GM23338 (cell line): ENCODE results near the gene SLC19A1. TPM values are rescaled to one million over a fixed set of nuclear protein-coding genes. Genes with fewer than 3 reads are reported as not detected.

Experiments used
- ATAC-seq: fragments of 200-7000 bp; cut with Tn5 transposase; 3 replicates; pipeline ENCODE4 v1.9.1; 2020
- DNase-seq: peaks from one replicate; pipeline ENCODE4 v3.0.0-alpha.2; 2015; ENCODE audit warnings: low spot score
- H2AFZ ChIP-seq: fragments of 200-600 bp; sonication (generic); 2 replicates; pipeline ENCODE4 v1.8.0; 2016; ENCODE audit warnings: antibody characterized with exemption, mild to moderate bottlenecking, moderate library complexity
- H3F3A ChIP-seq: fragments of 200-600 bp; sonication (generic); replicated peaks from 2 replicates; pipeline ENCODE4 v1.8.0; 2017; ENCODE audit warnings: antibody characterized with exemption, mixed run types, low read depth
- H3K27ac ChIP-seq: fragments of 200-600 bp; sonication (generic); 2 replicates; pipeline ENCODE4 v1.6.1; 2016; ENCODE audit warnings: low read depth
- H3K27me3 ChIP-seq: fragments of 200-600 bp; sonication (generic); 2 replicates; pipeline ENCODE4 v1.8.0; 2016; ENCODE audit warnings: mild to moderate bottlenecking, mixed run types, moderate library complexity; ENCODE audit not compliant: insufficient read depth
- H3K36me3 ChIP-seq: fragments of 200-600 bp; sonication (generic); 2 replicates; pipeline ENCODE4 v1.8.0; 2016; ENCODE audit warnings: mild to moderate bottlenecking; ENCODE audit not compliant: insufficient read depth
- H3K4me1 ChIP-seq: fragments of 200-600 bp; sonication (generic); 2 replicates; pipeline ENCODE4 v1.8.0; 2016; ENCODE audit warnings: mild to moderate bottlenecking, moderate library complexity; ENCODE audit not compliant: insufficient read depth
- H3K4me2 ChIP-seq: fragments of 200-600 bp; sonication (generic); 2 replicates; pipeline ENCODE4 v1.7.1; 2017; ENCODE audit warnings: mixed run types
- H3K4me3 ChIP-seq: fragments of 200-600 bp; sonication (generic); 2 replicates; pipeline ENCODE4 v1.6.1; 2016; ENCODE audit warnings: mixed run types
- H3K79me2 ChIP-seq: fragments of 200-600 bp; sonication (generic); replicated peaks from 2 replicates; pipeline ENCODE4 v1.8.0; 2017; ENCODE audit warnings: mild to moderate bottlenecking; ENCODE audit not compliant: insufficient read depth
- H3K9me2 ChIP-seq: fragments of 200-600 bp; sonication (generic); 2 replicates; pipeline ENCODE4 v1.8.0; 2017; ENCODE audit not compliant: insufficient read depth
- H4K20me1 ChIP-seq: fragments of 200-600 bp; sonication (generic); replicated peaks from 2 replicates; pipeline ENCODE4 v1.8.0; 2017; ENCODE audit warnings: mild to moderate bottlenecking; ENCODE audit not compliant: insufficient read depth
- H3K27ac Mint-ChIP-seq: 2 replicates; pipeline ENCODE4 v1.8.0; 2020; ENCODE audit warnings: inconsistent platforms, mild to moderate bottlenecking, moderate library complexity, mixed read lengths
- H3K27me3 Mint-ChIP-seq: 3 replicates; pipeline ENCODE4 v1.8.0; 2022; ENCODE audit warnings: low read depth, mild to moderate bottlenecking, moderate library complexity, mixed read lengths, inconsistent platforms; ENCODE audit not compliant: insufficient read depth, poor library complexity
- H3K36me3 Mint-ChIP-seq: 3 replicates; pipeline ENCODE4 v1.8.0; 2021; ENCODE audit warnings: low read depth, mild to moderate bottlenecking, inconsistent platforms, moderate library complexity, mixed read lengths
- H3K4me1 Mint-ChIP-seq: 3 replicates; pipeline ENCODE4 v1.8.0; 2020; ENCODE audit warnings: mild to moderate bottlenecking, inconsistent platforms, mixed read lengths
- H3K4me3 Mint-ChIP-seq: 3 replicates; pipeline ENCODE4 v1.8.0; 2021; ENCODE audit warnings: moderate library complexity, mild to moderate bottlenecking, inconsistent platforms, mixed read lengths
- H3K9me3 Mint-ChIP-seq: 3 replicates; pipeline ENCODE4 v1.8.0; 2020; ENCODE audit warnings: moderate library complexity, mild to moderate bottlenecking, inconsistent platforms, mixed read lengths
- CREB1 ChIP-seq: fragments of 250-450 bp; sonication (Bioruptor Pico); IDR thresholded peaks from 2 replicates; pipeline ENCODE4 v1.5.0; 2020; ENCODE audit warnings: low read depth, mild to moderate bottlenecking, moderate library complexity
- EZH2phosphoT487 ChIP-seq: fragments of 200-600 bp; sonication (generic); IDR thresholded peaks from one replicate; pipeline ENCODE4 v1.8.1; 2018; ENCODE audit warnings: antibody characterized with exemption; ENCODE audit not compliant: unreplicated experiment
- NANOG ChIP-seq: IDR thresholded peaks from 2 replicates; pipeline ENCODE4 v1.6.1; 2016; ENCODE audit warnings: antibody characterized with exemption, borderline replicate concordance
- POLR2AphosphoS5 ChIP-seq: IDR thresholded peaks from 2 replicates; pipeline ENCODE4 v1.6.1; 2016; ENCODE audit warnings: antibody characterized with exemption, low read depth
- STAT1 ChIP-seq: IDR thresholded peaks from one replicate; pipeline ENCODE4 v1.6.1; 2016; ENCODE audit warnings: antibody characterized with exemption; ENCODE audit not compliant: unreplicated experiment
- ZNF114 ChIP-seq: fragments of 250-450 bp; sonication (Bioruptor Pico); IDR thresholded peaks from 2 replicates; pipeline ENCODE4 v1.5.0; 2020; ENCODE audit warnings: mild to moderate bottlenecking, moderate library complexity
- ZNF331 ChIP-seq: fragments of 250-450 bp; sonication (Bioruptor Pico); IDR thresholded peaks from 2 replicates; pipeline ENCODE4 v1.5.0; 2020; ENCODE audit warnings: low read depth, mild to moderate bottlenecking, moderate library complexity
- polyA plus RNA-seq: library from polyadenylated mRNA; unstranded; fragments of >200 nt; fragmentation: Nextera tagmentation; extraction: Ambion mirVana; gene quantifications from 2 replicates; pipeline ENCODE4 v1.2.1, GENCODE V29; 2016
- total RNA-seq: library from RNA; depleted of rRNA; stranded (reverse); fragments of >200 nt; shearing (Covaris generic); gene quantifications from 2 replicates; pipeline ENCODE4 v1.2.3, GENCODE V29; 2014
- TF ChIP-seq, protein P1 (sequence below): IDR thresholded peaks from one replicate; pipeline ENCODE4 v1.6.1; 2018; ENCODE audit warnings: antibody characterized with exemption; ENCODE audit not compliant: unreplicated experiment
- TF ChIP-seq, protein P2 (sequence below): IDR thresholded peaks from 2 replicates; pipeline ENCODE4 v1.6.1; 2016; ENCODE audit warnings: antibody characterized with exemption
- TF ChIP-seq, protein P3 (sequence below), 2 experiments: fragments of 200-600 bp in 1 of 2; sonication (generic) in 1 of 2; conservative IDR thresholded peaks; 2 replicates each; pipeline versions ENCODE4 v1.5.1 to v1.6.1; 2016 to 2017; ENCODE audit warnings: antibody characterized with exemption in 2 of 2, low read depth in 2 of 2, mild to moderate bottlenecking in 2 of 2, moderate library complexity in 1 of 2

Gene SLC19A1
- total and polyA plus RNA-seq, 2 experiments from 2014 or later: 31.2 to 33.0 TPM

DNA sequence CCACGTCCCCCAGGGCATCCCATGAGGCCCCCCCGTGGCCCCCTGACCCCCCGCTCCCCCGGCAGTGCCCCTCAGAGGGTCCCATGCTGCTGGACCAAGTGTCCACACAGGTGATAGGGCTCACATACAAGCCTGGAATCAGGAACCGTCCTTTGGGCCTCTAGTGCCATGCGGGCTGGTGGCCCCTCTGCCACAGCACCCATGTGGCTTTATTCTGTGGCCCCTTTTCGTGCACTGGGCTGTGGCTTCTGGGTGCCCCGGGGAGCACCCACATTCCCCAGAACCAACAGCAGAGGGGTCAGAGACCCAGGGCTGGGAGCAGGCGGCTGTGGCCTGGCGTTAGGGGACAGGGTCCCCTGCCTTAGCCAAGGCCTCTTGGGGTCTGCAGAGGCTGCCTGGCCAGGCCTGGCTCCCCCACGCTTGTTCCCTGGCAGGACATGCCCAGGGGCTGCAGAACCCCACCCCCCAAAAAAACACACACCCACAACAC lies 31.7 kb downstream of the SLC19A1 start:
- Histone ChIP-seq H2AFZ (no peak overlapping the region), H3K79me2 (no peaks in the 10 kb centered on the region), H3K36me3 (no peaks in the 10 kb centered on the region), H3F3A (peaks cover 15% of the 10 kb centered on the region), H3K4me2 (no peak overlapping the region), H3K4me1 (no peaks in the 10 kb centered on the region), H4K20me1 (no peaks in the 10 kb centered on the region; the same call in 1 of the 2 replicates), H3K4me3 (no peak overlapping the region), H3K9me2 (no peaks in the 10 kb centered on the region), H3K27ac (no peak overlapping the region), H3K27me3 (no peaks in the 10 kb centered on the region)
- H3K27me3 Mint-ChIP-seq: peaks cover 22% of the 10 kb centered on the region
- ATAC-seq (no peak), DNase-seq (no peak)
- TF ChIP-seq POLR2AphosphoS5: no peak
- TF ChIP-seq ZNF331 (CRISPR knock-in tag): no peak
- TF ChIP-seq ZNF114 (CRISPR knock-in tag): no peak
- TF ChIP-seq, protein P1, sequence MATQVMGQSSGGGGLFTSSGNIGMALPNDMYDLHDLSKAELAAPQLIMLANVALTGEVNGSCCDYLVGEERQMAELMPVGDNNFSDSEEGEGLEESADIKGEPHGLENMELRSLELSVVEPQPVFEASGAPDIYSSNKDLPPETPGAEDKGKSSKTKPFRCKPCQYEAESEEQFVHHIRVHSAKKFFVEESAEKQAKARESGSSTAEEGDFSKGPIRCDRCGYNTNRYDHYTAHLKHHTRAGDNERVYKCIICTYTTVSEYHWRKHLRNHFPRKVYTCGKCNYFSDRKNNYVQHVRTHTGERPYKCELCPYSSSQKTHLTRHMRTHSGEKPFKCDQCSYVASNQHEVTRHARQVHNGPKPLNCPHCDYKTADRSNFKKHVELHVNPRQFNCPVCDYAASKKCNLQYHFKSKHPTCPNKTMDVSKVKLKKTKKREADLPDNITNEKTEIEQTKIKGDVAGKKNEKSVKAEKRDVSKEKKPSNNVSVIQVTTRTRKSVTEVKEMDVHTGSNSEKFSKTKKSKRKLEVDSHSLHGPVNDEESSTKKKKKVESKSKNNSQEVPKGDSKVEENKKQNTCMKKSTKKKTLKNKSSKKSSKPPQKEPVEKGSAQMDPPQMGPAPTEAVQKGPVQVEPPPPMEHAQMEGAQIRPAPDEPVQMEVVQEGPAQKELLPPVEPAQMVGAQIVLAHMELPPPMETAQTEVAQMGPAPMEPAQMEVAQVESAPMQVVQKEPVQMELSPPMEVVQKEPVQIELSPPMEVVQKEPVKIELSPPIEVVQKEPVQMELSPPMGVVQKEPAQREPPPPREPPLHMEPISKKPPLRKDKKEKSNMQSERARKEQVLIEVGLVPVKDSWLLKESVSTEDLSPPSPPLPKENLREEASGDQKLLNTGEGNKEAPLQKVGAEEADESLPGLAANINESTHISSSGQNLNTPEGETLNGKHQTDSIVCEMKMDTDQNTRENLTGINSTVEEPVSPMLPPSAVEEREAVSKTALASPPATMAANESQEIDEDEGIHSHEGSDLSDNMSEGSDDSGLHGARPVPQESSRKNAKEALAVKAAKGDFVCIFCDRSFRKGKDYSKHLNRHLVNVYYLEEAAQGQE: no peak
- TF ChIP-seq STAT1: no peak
- TF ChIP-seq, protein P2, sequence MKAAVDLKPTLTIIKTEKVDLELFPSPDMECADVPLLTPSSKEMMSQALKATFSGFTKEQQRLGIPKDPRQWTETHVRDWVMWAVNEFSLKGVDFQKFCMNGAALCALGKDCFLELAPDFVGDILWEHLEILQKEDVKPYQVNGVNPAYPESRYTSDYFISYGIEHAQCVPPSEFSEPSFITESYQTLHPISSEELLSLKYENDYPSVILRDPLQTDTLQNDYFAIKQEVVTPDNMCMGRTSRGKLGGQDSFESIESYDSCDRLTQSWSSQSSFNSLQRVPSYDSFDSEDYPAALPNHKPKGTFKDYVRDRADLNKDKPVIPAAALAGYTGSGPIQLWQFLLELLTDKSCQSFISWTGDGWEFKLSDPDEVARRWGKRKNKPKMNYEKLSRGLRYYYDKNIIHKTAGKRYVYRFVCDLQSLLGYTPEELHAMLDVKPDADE: no peak
- TF ChIP-seq NANOG: no peak
- no peak for TF ChIP-seq CREB1 (CRISPR knock-in tag)
- no peak for TF ChIP-seq EZH2phosphoT487
- H3K4me1 Mint-ChIP-seq: peaks cover 4% of the 10 kb centered on the region; the same call in 1 of the 3 replicates
- H3K9me3 Mint-ChIP-seq: no peaks in the 10 kb centered on the region; the same call in 2 of the 3 replicates
- no peak overlapping the region for H3K27ac Mint-ChIP-seq
- H3K4me3 Mint-ChIP-seq: no peak overlapping the region
- peaks cover 19% of the 10 kb centered on the region for H3K36me3 Mint-ChIP-seq

DNA sequence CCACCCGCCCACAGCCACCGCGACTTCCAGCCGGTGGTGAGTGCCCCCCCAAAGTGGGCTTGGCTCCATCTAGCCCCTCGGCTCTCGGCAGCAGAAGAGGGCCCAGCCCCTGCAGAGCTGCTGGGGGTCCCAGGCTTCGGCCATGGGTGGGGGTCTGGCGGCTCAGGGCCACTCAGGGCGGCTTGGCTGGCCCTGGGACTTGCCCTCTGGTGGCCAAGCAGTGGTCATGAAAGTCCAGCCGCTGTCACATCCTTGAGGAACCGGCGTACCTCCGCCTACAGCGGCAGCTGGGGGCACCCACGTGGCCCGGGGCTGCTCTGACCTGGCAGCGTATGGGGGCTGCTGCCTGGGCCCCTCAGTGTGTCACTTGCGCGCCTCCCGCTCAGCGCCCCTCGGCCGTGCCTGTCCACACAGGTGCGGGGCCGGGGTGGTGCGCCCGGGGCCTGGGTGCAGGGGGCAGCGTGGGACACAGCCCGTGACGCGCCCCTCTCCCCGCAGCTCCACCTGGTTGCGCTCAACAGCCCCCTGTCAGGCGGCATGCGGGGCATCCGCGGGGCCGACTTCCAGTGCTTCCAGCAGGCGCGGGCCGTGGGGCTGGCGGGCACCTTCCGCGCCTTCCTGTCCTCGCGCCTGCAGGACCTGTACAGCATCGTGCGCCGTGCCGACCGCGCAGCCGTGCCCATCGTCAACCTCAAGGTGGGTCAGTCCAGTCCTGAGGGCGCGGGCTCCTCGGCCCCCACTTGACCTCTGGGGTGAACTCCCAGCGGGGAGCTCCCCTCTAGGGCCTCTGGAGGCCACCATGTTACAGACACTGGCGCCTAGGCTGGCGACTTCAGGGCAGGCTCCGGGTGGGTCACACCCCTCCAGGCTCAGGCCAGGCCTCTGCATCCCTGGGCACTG lies 32.4 kb downstream of the SLC19A1 start:
- H3K27me3 Mint-ChIP-seq: peaks cover 22% of the 10 kb centered on the region
- no peak overlapping the region for H3K27ac Mint-ChIP-seq
- no peak overlapping the region for H3K4me3 Mint-ChIP-seq
- H3K4me2 ChIP-seq: no peak overlapping the region
- H3K9me2 ChIP-seq: no peaks in the 10 kb centered on the region
- no peaks in the 10 kb centered on the region for H3K4me1 ChIP-seq
- H3K36me3 Mint-ChIP-seq: peaks cover 16% of the 10 kb centered on the region
- H3K4me1 Mint-ChIP-seq: peaks cover 4% of the 10 kb centered on the region; the same call in 1 of the 3 replicates
- peak; percentile 68 for DNase-seq
- no peaks in the 10 kb centered on the region for H3K36me3 ChIP-seq
- H3K79me2 ChIP-seq: no peaks in the 10 kb centered on the region
- no peak overlapping the region for H3K27ac ChIP-seq
- no peaks in the 10 kb centered on the region; the same call in 1 of the 2 replicates for H4K20me1 ChIP-seq
- H3K27me3 ChIP-seq: no peaks in the 10 kb centered on the region
- peaks cover 15% of the 10 kb centered on the region for H3F3A ChIP-seq
- ATAC-seq: peak; percentile 19
- no peak overlapping the region for H2AFZ ChIP-seq
- H3K4me3 ChIP-seq: no peak overlapping the region
- no peaks in the 10 kb centered on the region; the same call in 2 of the 3 replicates for H3K9me3 Mint-ChIP-seq
- TF ChIP-seq ZNF114 (CRISPR knock-in tag) (no peak), NANOG (no peak), ZNF331 (CRISPR knock-in tag) (no peak), CREB1 (CRISPR knock-in tag) (no peak)
- TF ChIP-seq, protein P3, sequence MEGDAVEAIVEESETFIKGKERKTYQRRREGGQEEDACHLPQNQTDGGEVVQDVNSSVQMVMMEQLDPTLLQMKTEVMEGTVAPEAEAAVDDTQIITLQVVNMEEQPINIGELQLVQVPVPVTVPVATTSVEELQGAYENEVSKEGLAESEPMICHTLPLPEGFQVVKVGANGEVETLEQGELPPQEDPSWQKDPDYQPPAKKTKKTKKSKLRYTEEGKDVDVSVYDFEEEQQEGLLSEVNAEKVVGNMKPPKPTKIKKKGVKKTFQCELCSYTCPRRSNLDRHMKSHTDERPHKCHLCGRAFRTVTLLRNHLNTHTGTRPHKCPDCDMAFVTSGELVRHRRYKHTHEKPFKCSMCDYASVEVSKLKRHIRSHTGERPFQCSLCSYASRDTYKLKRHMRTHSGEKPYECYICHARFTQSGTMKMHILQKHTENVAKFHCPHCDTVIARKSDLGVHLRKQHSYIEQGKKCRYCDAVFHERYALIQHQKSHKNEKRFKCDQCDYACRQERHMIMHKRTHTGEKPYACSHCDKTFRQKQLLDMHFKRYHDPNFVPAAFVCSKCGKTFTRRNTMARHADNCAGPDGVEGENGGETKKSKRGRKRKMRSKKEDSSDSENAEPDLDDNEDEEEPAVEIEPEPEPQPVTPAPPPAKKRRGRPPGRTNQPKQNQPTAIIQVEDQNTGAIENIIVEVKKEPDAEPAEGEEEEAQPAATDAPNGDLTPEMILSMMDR (conservative IDR thresholded peaks at IDR 0.05; ENCODE audit: low read depth in 2 of 2): peak; percentile 32 to 37
